ENCODE measurements around the gene FXR2.

The FXR2 gene

GRCh38 chr17:7579834-7580603 lies 34.7 kb downstream of the FXR2 start (continued):
- TF ChIP-seq ZNF600 (tag by site-specific recombination; IDR thresholded peaks at IDR 0.05) (peak; percentile 7; the same call in 1 of the 2 replicates), ZNF658 (tag by site-specific recombination; IDR thresholded peaks at IDR 0.05) (no peak), ZNF529 (tag by site-specific recombination; IDR thresholded peaks at IDR 0.05; ENCODE audit: insufficient replicate concordance) (no peak), ZNF544 (tag by site-specific recombination; IDR thresholded peaks at IDR 0.05) (no peak), ZNF148 (tag by site-specific recombination; IDR thresholded peaks at IDR 0.05; ENCODE audit: borderline replicate concordance) (no peak), ZBTB48 (tag by site-specific recombination; IDR thresholded peaks at IDR 0.05) (no peak), ZNF670 (tag by site-specific recombination; IDR thresholded peaks at IDR 0.05; ENCODE audit: low read depth) (no peak), OSR2 (tag by site-specific recombination; IDR thresholded peaks at IDR 0.05) (no peak), ZSCAN18 (tag by site-specific recombination; IDR thresholded peaks at IDR 0.05) (no peak), ZNF398 (tag by site-specific recombination; IDR thresholded peaks at IDR 0.05) (no peak), ZNF248 (tag by site-specific recombination; IDR thresholded peaks at IDR 0.05) (no peak), ZNF660 (tag by site-specific recombination; IDR thresholded peaks at IDR 0.05) (no peak), YY2 (tag by site-specific recombination; IDR thresholded peaks at IDR 0.05) (no peak), ZNF426 (tag by site-specific recombination; IDR thresholded peaks at IDR 0.05) (no peak), ZNF621 (tag by site-specific recombination; IDR thresholded peaks at IDR 0.05) (no peak), ZNF623 (tag by site-specific recombination; IDR thresholded peaks at IDR 0.05) (peak; percentile 26; the same call in 1 of the 2 replicates), ZNF404 (tag by site-specific recombination; IDR thresholded peaks at IDR 0.05) (no peak), ZNF747 (tag by site-specific recombination; IDR thresholded peaks at IDR 0.05) (no peak), ZNF155 (tag by site-specific recombination; IDR thresholded peaks at IDR 0.05) (no peak), ZNF10 (tag by site-specific recombination; IDR thresholded peaks at IDR 0.05) (no peak)
- TF ChIP-seq, protein P1, sequence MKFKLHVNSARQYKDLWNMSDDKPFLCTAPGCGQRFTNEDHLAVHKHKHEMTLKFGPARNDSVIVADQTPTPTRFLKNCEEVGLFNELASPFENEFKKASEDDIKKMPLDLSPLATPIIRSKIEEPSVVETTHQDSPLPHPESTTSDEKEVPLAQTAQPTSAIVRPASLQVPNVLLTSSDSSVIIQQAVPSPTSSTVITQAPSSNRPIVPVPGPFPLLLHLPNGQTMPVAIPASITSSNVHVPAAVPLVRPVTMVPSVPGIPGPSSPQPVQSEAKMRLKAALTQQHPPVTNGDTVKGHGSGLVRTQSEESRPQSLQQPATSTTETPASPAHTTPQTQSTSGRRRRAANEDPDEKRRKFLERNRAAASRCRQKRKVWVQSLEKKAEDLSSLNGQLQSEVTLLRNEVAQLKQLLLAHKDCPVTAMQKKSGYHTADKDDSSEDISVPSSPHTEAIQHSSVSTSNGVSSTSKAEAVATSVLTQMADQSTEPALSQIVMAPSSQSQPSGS (tag by site-specific recombination; IDR thresholded peaks at IDR 0.05; ENCODE audit: low read depth), result no peak
- TF ChIP-seq, protein P2, sequence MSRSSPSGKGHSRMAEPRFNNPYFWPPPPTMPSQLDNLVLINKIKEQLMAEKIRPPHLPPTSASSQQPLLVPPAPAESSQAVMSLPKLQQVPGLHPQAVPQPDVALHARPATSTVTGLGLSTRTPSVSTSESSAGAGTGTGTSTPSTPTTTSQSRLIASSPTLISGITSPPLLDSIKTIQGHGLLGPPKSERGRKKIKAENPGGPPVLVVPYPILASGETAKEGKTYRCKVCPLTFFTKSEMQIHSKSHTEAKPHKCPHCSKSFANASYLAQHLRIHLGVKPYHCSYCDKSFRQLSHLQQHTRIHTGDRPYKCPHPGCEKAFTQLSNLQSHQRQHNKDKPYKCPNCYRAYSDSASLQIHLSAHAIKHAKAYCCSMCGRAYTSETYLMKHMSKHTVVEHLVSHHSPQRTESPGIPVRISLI (tag by site-specific recombination; IDR thresholded peaks at IDR 0.05), result no peak
- TF ChIP-seq, protein P3, sequence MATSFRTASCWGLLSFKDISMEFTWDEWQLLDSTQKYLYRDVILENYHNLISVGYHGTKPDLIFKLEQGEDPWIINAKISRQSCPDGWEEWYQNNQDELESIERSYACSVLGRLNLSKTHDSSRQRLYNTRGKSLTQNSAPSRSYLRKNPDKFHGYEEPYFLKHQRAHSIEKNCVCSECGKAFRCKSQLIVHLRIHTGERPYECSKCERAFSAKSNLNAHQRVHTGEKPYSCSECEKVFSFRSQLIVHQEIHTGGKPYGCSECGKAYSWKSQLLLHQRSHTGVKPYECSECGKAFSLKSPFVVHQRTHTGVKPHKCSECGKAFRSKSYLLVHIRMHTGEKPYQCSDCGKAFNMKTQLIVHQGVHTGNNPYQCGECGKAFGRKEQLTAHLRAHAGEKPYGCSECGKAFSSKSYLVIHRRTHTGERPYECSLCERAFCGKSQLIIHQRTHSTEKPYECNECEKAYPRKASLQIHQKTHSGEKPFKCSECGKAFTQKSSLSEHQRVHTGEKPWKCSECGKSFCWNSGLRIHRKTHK (tag by site-specific recombination; IDR thresholded peaks at IDR 0.05), result no peak
